Measurements from ENCODE around the gene BCAS3.
"Not testable (repeated sequence)": the region's sequence is repeated elsewhere in the genome, so short reads cannot be mapped to it uniquely, and the experiment has no call there.

BCAS3 gene

GRCh38 chr17:60857556-60858080, 180.0 kb downstream of the BCAS3 start:
- H3K4me3 ChIP-seq (ENCODE audit: severe bottlenecking): no peak overlapping the region
- H3K27ac ChIP-seq (ENCODE audit: poor library complexity, severe bottlenecking): no peak overlapping the region
- ATAC-seq (ENCODE audit: low read depth) (no peak), DNase-seq (ENCODE audit: low spot score) (no peak)
- H3K9me3 ChIP-seq (ENCODE audit: severe bottlenecking): no peaks in the 10 kb centered on the region
- H3K27me3 ChIP-seq (ENCODE audit: insufficient read depth, poor library complexity, severe bottlenecking): no peaks in the 10 kb centered on the region
- no peaks in the 10 kb centered on the region for H3K36me3 ChIP-seq (ENCODE audit: low read depth)
- TF ChIP-seq, protein P1, sequence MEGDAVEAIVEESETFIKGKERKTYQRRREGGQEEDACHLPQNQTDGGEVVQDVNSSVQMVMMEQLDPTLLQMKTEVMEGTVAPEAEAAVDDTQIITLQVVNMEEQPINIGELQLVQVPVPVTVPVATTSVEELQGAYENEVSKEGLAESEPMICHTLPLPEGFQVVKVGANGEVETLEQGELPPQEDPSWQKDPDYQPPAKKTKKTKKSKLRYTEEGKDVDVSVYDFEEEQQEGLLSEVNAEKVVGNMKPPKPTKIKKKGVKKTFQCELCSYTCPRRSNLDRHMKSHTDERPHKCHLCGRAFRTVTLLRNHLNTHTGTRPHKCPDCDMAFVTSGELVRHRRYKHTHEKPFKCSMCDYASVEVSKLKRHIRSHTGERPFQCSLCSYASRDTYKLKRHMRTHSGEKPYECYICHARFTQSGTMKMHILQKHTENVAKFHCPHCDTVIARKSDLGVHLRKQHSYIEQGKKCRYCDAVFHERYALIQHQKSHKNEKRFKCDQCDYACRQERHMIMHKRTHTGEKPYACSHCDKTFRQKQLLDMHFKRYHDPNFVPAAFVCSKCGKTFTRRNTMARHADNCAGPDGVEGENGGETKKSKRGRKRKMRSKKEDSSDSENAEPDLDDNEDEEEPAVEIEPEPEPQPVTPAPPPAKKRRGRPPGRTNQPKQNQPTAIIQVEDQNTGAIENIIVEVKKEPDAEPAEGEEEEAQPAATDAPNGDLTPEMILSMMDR (IDR thresholded peaks at IDR 0.05; ENCODE audit: poor library complexity, severe bottlenecking): no peak
- no peaks in the 10 kb centered on the region for H3K4me1 ChIP-seq (ENCODE audit: insufficient read depth, poor library complexity, severe bottlenecking)

DNA sequence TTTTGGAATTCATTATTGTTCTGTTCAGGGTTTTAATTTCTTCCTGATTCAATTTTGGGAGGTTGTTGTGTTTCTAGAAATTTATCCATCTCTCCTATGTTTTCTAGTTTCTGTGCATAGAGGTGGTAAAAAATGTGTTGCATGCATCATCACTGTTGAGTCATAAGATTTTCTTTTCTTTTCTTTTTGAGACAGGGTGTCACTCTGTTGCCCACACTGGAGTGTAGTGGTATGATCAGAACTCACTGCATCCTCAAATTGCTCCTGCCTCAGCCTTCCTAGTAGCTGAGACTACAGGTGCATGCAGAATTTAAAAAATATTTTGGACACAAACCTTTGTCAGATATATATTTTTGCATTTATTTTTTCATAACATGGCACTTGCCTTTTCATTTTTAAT, 184.8 kb downstream of the BCAS3 start:
- TF ChIP-seq, protein P1 (IDR thresholded peaks at IDR 0.05; ENCODE audit: poor library complexity, severe bottlenecking): no peak
- H3K27me3 ChIP-seq (ENCODE audit: insufficient read depth, poor library complexity, severe bottlenecking): no peaks in the 10 kb centered on the region

GRCh38 chr17:60863892-60864707, 186.4 kb downstream of the BCAS3 start:
- no peaks in the 10 kb centered on the region for H3K9me3 ChIP-seq (ENCODE audit: severe bottlenecking)
- TF ChIP-seq, protein P1 (IDR thresholded peaks at IDR 0.05; ENCODE audit: poor library complexity, severe bottlenecking): no peak
- H3K27me3 ChIP-seq (ENCODE audit: insufficient read depth, poor library complexity, severe bottlenecking): no peaks in the 10 kb centered on the region
- no peaks in the 10 kb centered on the region for H3K36me3 ChIP-seq (ENCODE audit: low read depth)
- no peak overlapping the region for H3K4me3 ChIP-seq (ENCODE audit: severe bottlenecking)
- DNase-seq (ENCODE audit: low spot score) (no peak), ATAC-seq (ENCODE audit: low read depth) (no peak)
- peaks cover 8% of the 10 kb centered on the region for H3K4me1 ChIP-seq (ENCODE audit: insufficient read depth, poor library complexity, severe bottlenecking)
- no peak overlapping the region for H3K27ac ChIP-seq (ENCODE audit: poor library complexity, severe bottlenecking)

More for the DNA sequence above, 184.8 kb downstream of the BCAS3 start:
- ATAC-seq (ENCODE audit: low read depth) (no peak), DNase-seq (ENCODE audit: low spot score) (no peak)
- Histone ChIP-seq H3K4me1 (ENCODE audit: insufficient read depth, poor library complexity, severe bottlenecking) (peaks cover 8% of the 10 kb centered on the region), H3K4me3 (ENCODE audit: severe bottlenecking) (no peak overlapping the region), H3K36me3 (ENCODE audit: low read depth) (no peaks in the 10 kb centered on the region), H3K9me3 (ENCODE audit: severe bottlenecking) (no peaks in the 10 kb centered on the region), H3K27ac (ENCODE audit: poor library complexity, severe bottlenecking) (no peak overlapping the region)

- DNase-seq (ENCODE audit: low spot score): no peak
- H3K9me3 ChIP-seq (ENCODE audit: severe bottlenecking): no peaks in the 10 kb centered on the region
- peaks cover 8% of the 10 kb centered on the region for H3K4me1 ChIP-seq (ENCODE audit: insufficient read depth, poor library complexity, severe bottlenecking)
- no peaks in the 10 kb centered on the region for H3K36me3 ChIP-seq (ENCODE audit: low read depth)
- TF ChIP-seq, protein P1 (IDR thresholded peaks at IDR 0.05; ENCODE audit: poor library complexity, severe bottlenecking): no peak
- no peaks in the 10 kb centered on the region for H3K27me3 ChIP-seq (ENCODE audit: insufficient read depth, poor library complexity, severe bottlenecking)
- ATAC-seq (ENCODE audit: low read depth): no peak
- H3K27ac ChIP-seq (ENCODE audit: poor library complexity, severe bottlenecking): no peak overlapping the region
- no peak overlapping the region for H3K4me3 ChIP-seq (ENCODE audit: severe bottlenecking)
These were observed 187.0 kb downstream of the BCAS3 start for GRCh38 chr17:60864708-60865005.

DNA sequence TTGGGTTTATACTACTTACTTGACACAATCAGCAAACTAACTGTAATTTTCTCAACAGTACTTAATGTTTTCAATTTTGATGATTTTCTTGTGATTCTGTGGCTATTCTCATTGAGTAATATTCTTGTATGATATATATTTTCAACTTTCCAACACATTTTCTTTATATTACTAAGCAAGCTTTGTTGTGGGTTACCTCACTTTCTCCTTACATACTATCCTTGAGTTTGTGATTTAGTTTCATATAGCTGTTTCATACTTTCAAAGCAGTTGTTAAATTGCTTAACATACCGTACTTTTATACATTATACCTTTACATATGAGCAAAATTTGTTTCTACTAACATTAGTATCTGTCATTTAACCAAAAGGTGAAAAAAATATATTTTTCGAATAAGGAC, 197.1 kb downstream of the BCAS3 start:
- Histone ChIP-seq H3K9me3 (ENCODE audit: severe bottlenecking) (no peaks in the 10 kb centered on the region), H3K4me1 (ENCODE audit: insufficient read depth, poor library complexity, severe bottlenecking) (no peaks in the 10 kb centered on the region), H3K36me3 (ENCODE audit: low read depth) (no peaks in the 10 kb centered on the region), H3K4me3 (ENCODE audit: severe bottlenecking) (no peak overlapping the region), H3K27ac (ENCODE audit: poor library complexity, severe bottlenecking) (no peak overlapping the region), H3K27me3 (ENCODE audit: insufficient read depth, poor library complexity, severe bottlenecking) (no peaks in the 10 kb centered on the region)
- ATAC-seq (ENCODE audit: low read depth): no peak
- TF ChIP-seq, protein P1 (IDR thresholded peaks at IDR 0.05; ENCODE audit: poor library complexity, severe bottlenecking): no peak
- no peak for DNase-seq (ENCODE audit: low spot score)

DNA sequence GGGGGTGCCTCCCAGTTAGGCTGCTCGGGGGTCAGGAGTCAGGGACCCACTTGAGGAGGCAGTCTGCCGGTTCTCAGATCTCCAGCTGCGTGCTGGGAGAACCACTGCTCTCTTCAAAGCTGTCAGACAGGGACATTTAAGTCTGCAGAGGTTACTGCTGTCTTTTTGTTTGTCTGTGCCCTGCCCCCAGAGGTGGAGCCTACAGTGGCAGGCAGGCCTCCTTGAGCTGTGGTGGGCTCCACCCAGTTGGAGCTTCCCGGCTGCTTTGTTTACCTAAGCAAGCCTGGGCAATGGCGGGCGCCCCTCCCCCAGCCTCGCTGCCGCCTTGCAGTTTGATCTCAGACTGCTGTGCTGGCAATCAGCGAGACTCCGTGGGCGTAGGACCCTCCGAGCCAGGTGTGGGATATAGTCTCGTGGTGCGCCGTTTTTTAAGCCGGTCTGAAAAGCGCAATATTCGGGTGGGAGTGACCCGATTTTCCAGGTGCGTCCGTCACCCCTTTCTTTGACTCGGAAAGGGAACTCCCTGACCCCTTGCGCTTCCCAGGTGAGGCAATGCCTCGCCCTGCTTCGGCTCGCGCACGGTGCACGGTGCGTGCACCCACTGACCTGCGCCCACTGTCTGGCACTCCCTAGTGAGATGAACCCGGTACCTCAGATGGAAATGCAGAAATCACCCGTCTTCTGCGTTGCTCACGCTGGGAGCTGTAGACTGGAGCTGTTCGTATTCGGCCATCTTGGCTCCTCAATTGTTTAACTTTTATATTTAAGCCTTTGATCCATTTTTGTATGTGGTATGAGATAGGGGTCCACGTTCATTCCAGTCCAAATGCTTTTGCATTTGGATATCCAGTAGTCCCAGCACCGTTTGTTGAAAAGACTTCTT, 209.3 kb downstream of the BCAS3 start:
- not testable (repeated sequence) for H3K9me3 ChIP-seq (ENCODE audit: severe bottlenecking); H3K36me3 ChIP-seq (ENCODE audit: low read depth); DNase-seq (ENCODE audit: low spot score); H3K27me3 ChIP-seq (ENCODE audit: insufficient read depth, poor library complexity, severe bottlenecking)
- peaks cover 24% of the 10 kb centered on the region for H3K4me1 ChIP-seq (ENCODE audit: insufficient read depth, poor library complexity, severe bottlenecking)
- peak overlapping the region; percentile 30 for H3K4me3 ChIP-seq (ENCODE audit: severe bottlenecking)
- ATAC-seq (ENCODE audit: low read depth): peak; percentile 46; the same call in 2 of the 3 replicates
- H3K27ac ChIP-seq (ENCODE audit: poor library complexity, severe bottlenecking): peak overlapping the region; percentile 79

Measured in RWPE2 (cell line).